Natural killer cell treated with Interleukin-12 subunit alpha and Interleukin-12 subunit beta and Interleukin-15 and Interleukin-18, amount 100 ng/mL, for 72 hours (primary cell): Measurements from ENCODE around the gene CD59. TPM values are rescaled to one million over a fixed set of nuclear protein-coding genes. Genes with fewer than 3 reads are reported as not detected.
A peak's percentile ranks its signal among the peaks of the same experiment; 100 is the strongest.

Experiments used
- ATAC-seq, 2 donors: fragments of 150-1000 bp; cut with Tn5 transposase in 1 of 2; sonication (Bioruptor Pico), chemical (Tn5 transposase) in 1 of 2; 2 replicates each; pipeline ENCODE4 v1.10.0; 2021
- DNase-seq: peaks from one replicate; pipeline ENCODE4 v3.0.0; 2022; ENCODE audit warnings: low spot score
- H3K27ac Mint-ChIP-seq, 2 donors: 1 replicate in 1 of 2; 2 replicates in 1 of 2; pipeline ENCODE4 v1.8.0; 2022; ENCODE audit warnings: mixed read lengths in 2 of 2, mild to moderate bottlenecking in 1 of 2, moderate library complexity in 1 of 2
- H3K27me3 Mint-ChIP-seq, 2 donors: 1 replicate in 1 of 2; 2 replicates in 1 of 2; pipeline ENCODE4 v1.8.0; 2022; ENCODE audit warnings: mixed read lengths in 2 of 2
- H3K36me3 Mint-ChIP-seq: one replicate; pipeline ENCODE4 v1.8.0; 2022; ENCODE audit warnings: mixed read lengths
- H3K4me1 Mint-ChIP-seq, 2 donors: 1 replicate in 1 of 2; 2 replicates in 1 of 2; pipeline ENCODE4 v1.8.0; 2022; ENCODE audit warnings: low read depth in 2 of 2, mixed read lengths in 2 of 2, mild to moderate bottlenecking in 1 of 2
- H3K4me3 Mint-ChIP-seq: one replicate; pipeline ENCODE4 v1.8.0; 2022; ENCODE audit warnings: mixed read lengths
- H3K9me3 Mint-ChIP-seq: 2 replicates; pipeline ENCODE4 v1.8.0; 2022; ENCODE audit warnings: mixed read lengths
- total RNA-seq, 2 donors: library from RNA; stranded (reverse); gene quantifications; one replicate each; pipeline ENCODE4 v1.2.3, GENCODE V29; 2022

The CD59 gene
- 10 to 100 TPM; 15.5 to 23.2 TPM for total RNA-seq

GRCh38 chr11:33736148-33736812 is at the start of gene CD59:
TSS of gene CD59 (minus strand) at chr11:33736423. CDS start at chr11:33722445, 13,978 bp downstream.
- Mint-ChIP-seq H3K27ac (peak within 1 kb of the TSS; percentile 11 to 61), H3K4me1 (peaks cover 22 to 29% of the 10 kb centered on the region in 2 donors), H3K27me3 (peaks cover 0 to 3% of the 10 kb centered on the region in 2 donors), H3K36me3 (no peaks in the 10 kb centered on the region), H3K4me3 (peak within 1 kb of the TSS; percentile 82), H3K9me3 (no peaks in the 10 kb centered on the region)
- peak; percentile 89 for DNase-seq
- ATAC-seq = peak; percentile 82 to 87

- peaks cover 28 to 62% of the 10 kb centered on the region in 2 donors for H3K27me3 Mint-ChIP-seq
- H3K27ac Mint-ChIP-seq = peak overlapping the region in 1 of 2 donors; percentile 68
- H3K4me3 Mint-ChIP-seq = no peak overlapping the region
- no peaks in the 10 kb centered on the region for H3K36me3 Mint-ChIP-seq
- ATAC-seq (no peak), DNase-seq (no peak)
- H3K9me3 Mint-ChIP-seq = peaks cover 7% of the 10 kb centered on the region
- peaks cover 16 to 18% of the 10 kb centered on the region in 2 donors for H3K4me1 Mint-ChIP-seq
Measured at GRCh38 chr11:33785609-33786008, 49.4 kb upstream of the CD59 start.

GRCh38 chr11:33779849-33780528 is 43.8 kb upstream of the CD59 start:
- Mint-ChIP-seq H3K4me3 (no peak overlapping the region), H3K27ac (no peak overlapping the region), H3K27me3 (peaks cover 34 to 59% of the 10 kb centered on the region in 2 donors), H3K36me3 (no peaks in the 10 kb centered on the region), H3K4me1 (peaks cover 8 to 11% of the 10 kb centered on the region in 2 donors), H3K9me3 (peaks cover 7% of the 10 kb centered on the region)
- ATAC-seq (no peak), DNase-seq (no peak)

- no peak for ATAC-seq
- peaks cover 7% of the 10 kb centered on the region for H3K9me3 Mint-ChIP-seq
- H3K4me1 Mint-ChIP-seq = peaks cover 13 to 15% of the 10 kb centered on the region in 2 donors
- DNase-seq = no peak
- no peak overlapping the region for H3K4me3 Mint-ChIP-seq
- no peaks in the 10 kb centered on the region for H3K36me3 Mint-ChIP-seq
- peaks cover 28 to 47% of the 10 kb centered on the region in 2 donors for H3K27me3 Mint-ChIP-seq
- no peak overlapping the region for H3K27ac Mint-ChIP-seq
Measured at GRCh38 chr11:33778675-33779074, 42.5 kb upstream of the CD59 start.

- H3K36me3 Mint-ChIP-seq = no peaks in the 10 kb centered on the region
- ATAC-seq = no peak
- H3K9me3 Mint-ChIP-seq = peaks cover 7% of the 10 kb centered on the region
- H3K27ac Mint-ChIP-seq = no peak overlapping the region
- no peak overlapping the region for H3K4me3 Mint-ChIP-seq
- H3K4me1 Mint-ChIP-seq = peaks cover 18 to 23% of the 10 kb centered on the region in 2 donors
- peaks cover 27 to 46% of the 10 kb centered on the region in 2 donors for H3K27me3 Mint-ChIP-seq
- DNase-seq = no peak
Measured at GRCh38 chr11:33777906-33778305, 41.7 kb upstream of the CD59 start.

GRCh38 chr11:33775832-33776470 is 39.7 kb upstream of the CD59 start:
- H3K27me3 Mint-ChIP-seq = peaks cover 16 to 34% of the 10 kb centered on the region in 2 donors
- ATAC-seq (no peak), DNase-seq (no peak)
- no peaks in the 10 kb centered on the region for H3K9me3 Mint-ChIP-seq
- H3K4me3 Mint-ChIP-seq = peak overlapping the region; percentile 95
- H3K27ac Mint-ChIP-seq = peak overlapping the region in 1 of 2 donors; percentile 71
- H3K36me3 Mint-ChIP-seq = no peaks in the 10 kb centered on the region
- peaks cover 30 to 36% of the 10 kb centered on the region in 2 donors for H3K4me1 Mint-ChIP-seq

GRCh38 chr11:33775467-33775807 is 39.2 kb upstream of the CD59 start:
- Mint-ChIP-seq H3K27ac (peak overlapping the region in 1 of 2 donors; percentile 71), H3K9me3 (no peaks in the 10 kb centered on the region), H3K27me3 (peaks cover 16 to 30% of the 10 kb centered on the region in 2 donors), H3K4me3 (peak overlapping the region; percentile 95), H3K4me1 (peaks cover 31 to 37% of the 10 kb centered on the region in 2 donors), H3K36me3 (no peaks in the 10 kb centered on the region)
- DNase-seq (no peak), ATAC-seq (no peak)

GRCh38 chr11:33774736-33775466 is 38.7 kb upstream of the CD59 start:
- H3K36me3 Mint-ChIP-seq = no peaks in the 10 kb centered on the region
- DNase-seq = no peak
- ATAC-seq = no peak
- H3K27me3 Mint-ChIP-seq = peaks cover 11 to 24% of the 10 kb centered on the region in 2 donors
- H3K27ac Mint-ChIP-seq = peak overlapping the region; percentile 71 to 87
- peaks cover 34 to 42% of the 10 kb centered on the region in 2 donors for H3K4me1 Mint-ChIP-seq
- H3K4me3 Mint-ChIP-seq = peak overlapping the region; percentile 95
- H3K9me3 Mint-ChIP-seq = no peaks in the 10 kb centered on the region

GRCh38 chr11:33773987-33774735 is 37.9 kb upstream of the CD59 start, which contains the start of gene FBXO3:
TSS of gene FBXO3 (minus strand) at chr11:33774520. CDS start at chr11:33774497, 23 bp downstream.
- ATAC-seq (peak; percentile 92 to 97), DNase-seq (peak; percentile 87)
- Mint-ChIP-seq H3K4me1 (peaks cover 34 to 46% of the 10 kb centered on the region in 2 donors), H3K27ac (peak within 1 kb of the TSS; percentile 71 to 87), H3K4me3 (peak within 1 kb of the TSS; percentile 95), H3K36me3 (peaks cover 6% of the 10 kb centered on the region), H3K27me3 (peaks cover 10 to 20% of the 10 kb centered on the region in 2 donors), H3K9me3 (no peaks in the 10 kb centered on the region)

- H3K27me3 Mint-ChIP-seq = peaks cover 10 to 13% of the 10 kb centered on the region in 2 donors
- peaks cover 34 to 46% of the 10 kb centered on the region in 2 donors for H3K4me1 Mint-ChIP-seq
- H3K4me3 Mint-ChIP-seq = peak overlapping the region; percentile 95
- peak overlapping the region; percentile 71 to 87 for H3K27ac Mint-ChIP-seq
- peaks cover 6% of the 10 kb centered on the region for H3K36me3 Mint-ChIP-seq
- peak in 1 of 2 donors; percentile 43 for ATAC-seq
- H3K9me3 Mint-ChIP-seq = no peaks in the 10 kb centered on the region
- peak; percentile 63 for DNase-seq
Measured at GRCh38 chr11:33773404-33773986, 37.3 kb upstream of the CD59 start.

GRCh38 chr11:33772870-33773269 is 36.6 kb upstream of the CD59 start:
- no peaks in the 10 kb centered on the region for H3K9me3 Mint-ChIP-seq
- peaks cover 34 to 46% of the 10 kb centered on the region in 2 donors for H3K4me1 Mint-ChIP-seq
- ATAC-seq (no peak), DNase-seq (no peak)
- H3K27me3 Mint-ChIP-seq = peaks cover 10 to 13% of the 10 kb centered on the region in 2 donors
- H3K27ac Mint-ChIP-seq = peak overlapping the region in 1 of 2 donors; percentile 87
- H3K4me3 Mint-ChIP-seq = peak overlapping the region; percentile 95
- peaks cover 6% of the 10 kb centered on the region for H3K36me3 Mint-ChIP-seq

- DNase-seq (no peak), ATAC-seq (no peak)
- peak overlapping the region in 1 of 2 donors; percentile 87 for H3K27ac Mint-ChIP-seq
- peaks cover 6% of the 10 kb centered on the region for H3K36me3 Mint-ChIP-seq
- H3K4me3 Mint-ChIP-seq = peak overlapping the region; percentile 95
- H3K4me1 Mint-ChIP-seq = peaks cover 34 to 46% of the 10 kb centered on the region in 2 donors
- no peaks in the 10 kb centered on the region for H3K9me3 Mint-ChIP-seq
- peaks cover 10 to 13% of the 10 kb centered on the region in 2 donors for H3K27me3 Mint-ChIP-seq
Measured at GRCh38 chr11:33772300-33772699, 36.1 kb upstream of the CD59 start.
